ENCODE measurements around the gene TPGS2.

GRCh38 chr18:36817039-36817438, 11.8 kb downstream of the TPGS2 start:
- TF ChIP-seq, protein P1, sequence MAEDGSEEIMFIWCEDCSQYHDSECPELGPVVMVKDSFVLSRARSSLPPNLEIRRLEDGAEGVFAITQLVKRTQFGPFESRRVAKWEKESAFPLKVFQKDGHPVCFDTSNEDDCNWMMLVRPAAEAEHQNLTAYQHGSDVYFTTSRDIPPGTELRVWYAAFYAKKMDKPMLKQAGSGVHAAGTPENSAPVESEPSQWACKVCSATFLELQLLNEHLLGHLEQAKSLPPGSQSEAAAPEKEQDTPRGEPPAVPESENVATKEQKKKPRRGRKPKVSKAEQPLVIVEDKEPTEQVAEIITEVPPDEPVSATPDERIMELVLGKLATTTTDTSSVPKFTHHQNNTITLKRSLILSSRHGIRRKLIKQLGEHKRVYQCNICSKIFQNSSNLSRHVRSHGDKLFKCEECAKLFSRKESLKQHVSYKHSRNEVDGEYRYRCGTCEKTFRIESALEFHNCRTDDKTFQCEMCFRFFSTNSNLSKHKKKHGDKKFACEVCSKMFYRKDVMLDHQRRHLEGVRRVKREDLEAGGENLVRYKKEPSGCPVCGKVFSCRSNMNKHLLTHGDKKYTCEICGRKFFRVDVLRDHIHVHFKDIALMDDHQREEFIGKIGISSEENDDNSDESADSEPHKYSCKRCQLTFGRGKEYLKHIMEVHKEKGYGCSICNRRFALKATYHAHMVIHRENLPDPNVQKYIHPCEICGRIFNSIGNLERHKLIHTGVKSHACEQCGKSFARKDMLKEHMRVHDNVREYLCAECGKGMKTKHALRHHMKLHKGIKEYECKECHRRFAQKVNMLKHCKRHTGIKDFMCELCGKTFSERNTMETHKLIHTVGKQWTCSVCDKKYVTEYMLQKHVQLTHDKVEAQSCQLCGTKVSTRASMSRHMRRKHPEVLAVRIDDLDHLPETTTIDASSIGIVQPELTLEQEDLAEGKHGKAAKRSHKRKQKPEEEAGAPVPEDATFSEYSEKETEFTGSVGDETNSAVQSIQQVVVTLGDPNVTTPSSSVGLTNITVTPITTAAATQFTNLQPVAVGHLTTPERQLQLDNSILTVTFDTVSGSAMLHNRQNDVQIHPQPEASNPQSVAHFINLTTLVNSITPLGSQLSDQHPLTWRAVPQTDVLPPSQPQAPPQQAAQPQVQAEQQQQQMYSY (CRISPR knock-in tag; IDR thresholded peaks at IDR 0.05) = no peak
- TF ChIP-seq CBX5 (CRISPR knock-in tag; IDR thresholded peaks at IDR 0.05; ENCODE audit: borderline replicate concordance) (no peak), SALL1 (CRISPR knock-in tag; IDR thresholded peaks at IDR 0.05) (no peak), SMC3 (IDR thresholded peaks at IDR 0.05; ENCODE audit: low read length) (no peak), MTF1 (CRISPR knock-in tag; IDR thresholded peaks at IDR 0.05) (no peak), GTF3A (CRISPR knock-in tag; conservative IDR thresholded peaks at IDR 0.05) (no peak), RFX3 (CRISPR knock-in tag; IDR thresholded peaks at IDR 0.05) (no peak)
- TF ChIP-seq, protein P2, sequence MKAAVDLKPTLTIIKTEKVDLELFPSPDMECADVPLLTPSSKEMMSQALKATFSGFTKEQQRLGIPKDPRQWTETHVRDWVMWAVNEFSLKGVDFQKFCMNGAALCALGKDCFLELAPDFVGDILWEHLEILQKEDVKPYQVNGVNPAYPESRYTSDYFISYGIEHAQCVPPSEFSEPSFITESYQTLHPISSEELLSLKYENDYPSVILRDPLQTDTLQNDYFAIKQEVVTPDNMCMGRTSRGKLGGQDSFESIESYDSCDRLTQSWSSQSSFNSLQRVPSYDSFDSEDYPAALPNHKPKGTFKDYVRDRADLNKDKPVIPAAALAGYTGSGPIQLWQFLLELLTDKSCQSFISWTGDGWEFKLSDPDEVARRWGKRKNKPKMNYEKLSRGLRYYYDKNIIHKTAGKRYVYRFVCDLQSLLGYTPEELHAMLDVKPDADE (CRISPR knock-in tag; IDR thresholded peaks at IDR 0.05) = no peak
